Natural killer cell treated with Interleukin-12 subunit alpha and Interleukin-12 subunit beta and Interleukin-15 and Interleukin-18, amount 100 ng/mL, for 72 hours (primary cell): Measurements from ENCODE around the gene MGMT. TPM values are rescaled to one million over a fixed set of nuclear protein-coding genes. Genes with fewer than 3 reads are reported as not detected.

Experiments used
- ATAC-seq, 2 donors: fragments of 150-1000 bp; cut with Tn5 transposase in 1 of 2; sonication (Bioruptor Pico), chemical (Tn5 transposase) in 1 of 2; 2 replicates each; pipeline ENCODE4 v1.10.0; 2021
- DNase-seq: peaks from one replicate; pipeline ENCODE4 v3.0.0; 2022; ENCODE audit warnings: low spot score
- H3K27ac Mint-ChIP-seq, 2 donors: 1 replicate in 1 of 2; 2 replicates in 1 of 2; pipeline ENCODE4 v1.8.0; 2022; ENCODE audit warnings: mixed read lengths in 2 of 2, mild to moderate bottlenecking in 1 of 2, moderate library complexity in 1 of 2
- H3K27me3 Mint-ChIP-seq, 2 donors: 1 replicate in 1 of 2; 2 replicates in 1 of 2; pipeline ENCODE4 v1.8.0; 2022; ENCODE audit warnings: mixed read lengths in 2 of 2
- H3K36me3 Mint-ChIP-seq: one replicate; pipeline ENCODE4 v1.8.0; 2022; ENCODE audit warnings: mixed read lengths
- H3K4me1 Mint-ChIP-seq, 2 donors: 1 replicate in 1 of 2; 2 replicates in 1 of 2; pipeline ENCODE4 v1.8.0; 2022; ENCODE audit warnings: low read depth in 2 of 2, mixed read lengths in 2 of 2, mild to moderate bottlenecking in 1 of 2
- H3K4me3 Mint-ChIP-seq: one replicate; pipeline ENCODE4 v1.8.0; 2022; ENCODE audit warnings: mixed read lengths
- H3K9me3 Mint-ChIP-seq: 2 replicates; pipeline ENCODE4 v1.8.0; 2022; ENCODE audit warnings: mixed read lengths
- total RNA-seq, 2 donors: library from RNA; stranded (reverse); gene quantifications; one replicate each; pipeline ENCODE4 v1.2.3, GENCODE V29; 2022

MGMT gene
- total RNA-seq, 2 donors from 2014 or later: 14.3 to 23.6 TPM

DNA sequence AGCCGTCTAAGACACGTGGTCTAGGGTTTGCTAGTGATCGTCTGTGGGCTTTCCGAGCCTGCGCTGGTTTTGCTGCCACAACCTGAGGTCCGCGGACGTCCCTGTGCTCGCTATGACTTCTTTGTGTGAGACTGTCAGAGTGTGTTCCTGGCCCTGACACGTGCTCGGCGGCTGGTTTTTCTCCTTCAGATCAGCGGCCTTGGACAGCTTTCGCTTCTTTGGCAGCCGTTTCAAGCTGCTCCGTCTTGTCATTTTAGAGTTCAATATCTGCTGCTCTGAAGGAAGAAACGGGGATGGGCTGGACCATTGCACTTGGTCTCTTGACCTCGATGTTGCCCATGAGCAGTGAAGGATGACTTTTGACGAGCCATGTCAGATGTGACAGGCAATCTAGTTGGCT is 147.3 kb downstream of the MGMT start:
- Mint-ChIP-seq H3K4me1 (peaks cover 9 to 20% of the 10 kb centered on the region in 2 donors), H3K27me3 (no peaks in the 10 kb centered on the region), H3K4me3 (no peak overlapping the region), H3K36me3 (no peaks in the 10 kb centered on the region), H3K9me3 (no peaks in the 10 kb centered on the region), H3K27ac (no peak overlapping the region)
- ATAC-seq (no peak), DNase-seq (no peak)

DNA sequence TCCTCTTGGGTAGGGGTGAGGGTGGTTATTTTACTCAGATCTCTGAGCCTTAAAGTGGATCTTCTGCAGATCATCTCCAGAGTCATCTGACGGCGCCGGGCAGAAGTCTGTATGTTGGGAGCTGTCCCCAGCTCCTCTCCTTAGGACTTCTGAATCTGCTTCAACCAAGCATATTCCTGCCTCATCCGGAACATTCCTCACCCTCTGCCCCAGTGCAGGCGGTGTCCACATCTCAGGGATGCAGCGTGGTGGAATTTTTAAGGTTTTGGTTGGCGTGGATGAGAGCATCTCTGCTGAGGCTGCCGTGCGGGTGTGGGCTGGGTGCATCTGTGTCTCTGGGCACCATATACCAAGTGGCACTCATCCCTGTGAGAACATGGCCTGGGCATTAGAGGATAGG is 148.3 kb downstream of the MGMT start:
- H3K4me3 Mint-ChIP-seq: no peak overlapping the region
- peaks cover 9 to 20% of the 10 kb centered on the region in 2 donors for H3K4me1 Mint-ChIP-seq
- no peaks in the 10 kb centered on the region for H3K27me3 Mint-ChIP-seq
- DNase-seq (no peak), ATAC-seq (no peak)
- no peaks in the 10 kb centered on the region for H3K9me3 Mint-ChIP-seq
- H3K36me3 Mint-ChIP-seq: no peaks in the 10 kb centered on the region
- no peak overlapping the region for H3K27ac Mint-ChIP-seq

DNA sequence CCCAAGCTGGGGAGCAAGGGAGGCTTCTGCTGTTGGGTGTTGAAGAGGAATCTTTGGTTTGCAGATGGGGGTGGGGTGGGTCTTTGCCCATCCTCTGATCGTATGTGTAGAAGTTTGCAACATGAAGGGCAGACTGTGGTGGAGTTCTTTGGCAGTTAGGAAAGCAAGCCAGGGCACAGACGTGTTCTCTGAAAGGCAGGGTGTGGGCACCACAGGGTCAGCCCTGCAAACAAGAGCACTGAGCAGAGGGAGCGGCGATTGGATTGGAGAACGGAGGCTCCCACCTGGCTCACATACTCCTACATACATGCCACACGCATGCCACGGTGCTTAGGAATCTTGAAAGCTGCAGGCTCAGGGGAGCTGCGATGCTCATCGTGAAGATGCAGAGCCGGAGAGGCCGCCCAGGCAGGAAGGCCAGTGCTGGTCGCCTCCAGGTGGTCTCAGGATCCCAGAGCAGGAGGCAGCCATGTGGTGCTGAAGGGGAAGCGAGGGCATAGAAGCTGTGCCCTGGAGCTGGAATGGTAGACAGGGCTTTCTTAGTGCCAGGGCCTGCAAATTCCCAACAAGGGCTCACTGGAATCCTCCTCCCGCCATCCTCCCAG is 149.0 kb downstream of the MGMT start:
- ATAC-seq: no peak
- no peaks in the 10 kb centered on the region for H3K36me3 Mint-ChIP-seq
- no peak for DNase-seq
- H3K27ac Mint-ChIP-seq: no peak overlapping the region
- no peaks in the 10 kb centered on the region for H3K9me3 Mint-ChIP-seq
- H3K27me3 Mint-ChIP-seq: no peaks in the 10 kb centered on the region
- H3K4me1 Mint-ChIP-seq: peaks cover 9 to 19% of the 10 kb centered on the region in 2 donors
- no peak overlapping the region for H3K4me3 Mint-ChIP-seq

DNA sequence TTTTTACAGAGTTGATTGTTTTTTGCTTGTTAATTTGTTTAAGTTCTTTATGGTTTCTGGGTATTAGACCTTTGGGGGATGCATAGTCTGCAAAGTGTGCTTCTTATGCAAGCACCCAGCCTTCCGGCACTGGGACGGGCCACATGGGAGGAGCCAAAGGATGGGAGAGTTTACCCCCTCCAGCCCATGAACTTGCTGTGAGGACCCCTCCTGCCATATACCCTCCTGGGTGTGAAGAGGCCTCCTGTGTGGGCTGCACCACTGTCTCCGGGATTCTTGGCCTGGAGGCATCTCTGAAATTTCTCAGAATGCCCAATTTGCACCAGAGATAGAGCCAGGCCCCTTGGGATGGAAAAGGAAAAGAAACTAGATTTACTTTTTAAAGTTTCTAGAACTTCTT is 150.7 kb downstream of the MGMT start:
- no peak overlapping the region for H3K27ac Mint-ChIP-seq
- no peak overlapping the region for H3K4me3 Mint-ChIP-seq
- H3K27me3 Mint-ChIP-seq: no peaks in the 10 kb centered on the region
- no peaks in the 10 kb centered on the region for H3K9me3 Mint-ChIP-seq
- DNase-seq (no peak), ATAC-seq (no peak)
- peaks cover 17 to 22% of the 10 kb centered on the region in 2 donors for H3K4me1 Mint-ChIP-seq
- H3K36me3 Mint-ChIP-seq: no peaks in the 10 kb centered on the region

DNA sequence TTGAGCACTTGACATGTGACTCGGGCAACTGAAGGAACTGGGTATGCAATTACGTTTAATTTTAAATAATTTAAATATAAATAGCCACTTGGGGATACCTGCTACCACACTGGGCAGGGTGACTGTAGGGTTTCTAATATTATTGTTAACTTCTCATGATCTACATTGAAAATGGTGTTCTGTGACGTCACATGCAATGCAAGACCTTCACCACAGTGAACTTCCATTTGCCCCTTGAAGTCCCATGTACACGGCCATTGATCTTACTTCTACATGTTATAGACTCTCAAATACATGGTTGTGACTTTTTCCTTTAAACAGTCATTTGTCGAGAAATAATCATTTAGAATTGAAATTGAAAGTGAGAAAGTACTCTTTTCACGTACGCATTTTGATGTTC is 154.0 kb downstream of the MGMT start:
- Mint-ChIP-seq H3K4me3 (no peak overlapping the region), H3K9me3 (no peaks in the 10 kb centered on the region), H3K4me1 (peaks cover 14 to 23% of the 10 kb centered on the region in 2 donors), H3K36me3 (no peaks in the 10 kb centered on the region), H3K27ac (no peak overlapping the region), H3K27me3 (no peaks in the 10 kb centered on the region)
- DNase-seq (no peak), ATAC-seq (no peak)

DNA sequence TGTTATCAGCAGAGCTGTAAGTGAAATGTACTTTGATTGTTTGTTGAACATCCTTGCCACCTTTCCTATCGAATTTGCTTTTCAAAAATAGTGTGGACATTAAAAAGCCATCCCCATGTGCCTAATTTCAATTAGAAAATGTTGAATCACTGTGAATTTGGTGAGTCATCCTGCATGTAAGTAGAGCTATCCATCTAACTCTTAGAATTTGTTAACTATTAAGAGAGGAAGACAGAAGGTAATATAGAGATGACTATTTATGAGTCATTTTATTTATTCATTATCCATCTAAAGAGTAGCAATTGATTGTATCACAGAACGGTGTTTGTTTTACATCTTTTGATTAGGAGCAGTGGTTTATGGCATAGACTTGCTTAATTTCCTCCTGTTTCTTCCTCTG is 154.7 kb downstream of the MGMT start:
- H3K27ac Mint-ChIP-seq: no peak overlapping the region
- H3K36me3 Mint-ChIP-seq: no peaks in the 10 kb centered on the region
- H3K9me3 Mint-ChIP-seq: no peaks in the 10 kb centered on the region
- DNase-seq (no peak), ATAC-seq (no peak)
- H3K4me3 Mint-ChIP-seq: no peak overlapping the region
- peaks cover 14 to 22% of the 10 kb centered on the region in 2 donors for H3K4me1 Mint-ChIP-seq
- no peaks in the 10 kb centered on the region for H3K27me3 Mint-ChIP-seq

DNA sequence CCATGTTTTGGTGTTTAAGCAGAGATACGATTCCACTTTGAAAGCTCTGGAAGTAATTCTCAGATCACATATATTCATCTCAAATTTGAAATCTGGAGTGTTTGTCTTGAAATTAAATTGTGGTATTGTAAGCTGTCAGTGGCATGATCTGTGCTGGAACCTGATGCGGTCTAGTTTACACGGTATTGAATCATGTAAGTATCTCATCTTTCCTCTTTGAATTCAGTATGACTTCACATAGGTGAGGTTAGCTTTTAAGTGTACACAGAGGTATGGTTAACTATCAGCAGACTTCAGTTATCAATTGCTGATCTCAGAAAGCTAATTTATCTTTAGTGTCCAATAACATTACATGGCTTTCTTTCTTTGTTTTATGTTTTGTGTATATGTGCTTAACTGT is 155.2 kb downstream of the MGMT start:
- Mint-ChIP-seq H3K27ac (no peak overlapping the region), H3K9me3 (no peaks in the 10 kb centered on the region), H3K27me3 (no peaks in the 10 kb centered on the region), H3K36me3 (no peaks in the 10 kb centered on the region), H3K4me1 (peaks cover 13 to 20% of the 10 kb centered on the region in 2 donors), H3K4me3 (no peak overlapping the region)
- DNase-seq: no peak
- no peak for ATAC-seq

DNA sequence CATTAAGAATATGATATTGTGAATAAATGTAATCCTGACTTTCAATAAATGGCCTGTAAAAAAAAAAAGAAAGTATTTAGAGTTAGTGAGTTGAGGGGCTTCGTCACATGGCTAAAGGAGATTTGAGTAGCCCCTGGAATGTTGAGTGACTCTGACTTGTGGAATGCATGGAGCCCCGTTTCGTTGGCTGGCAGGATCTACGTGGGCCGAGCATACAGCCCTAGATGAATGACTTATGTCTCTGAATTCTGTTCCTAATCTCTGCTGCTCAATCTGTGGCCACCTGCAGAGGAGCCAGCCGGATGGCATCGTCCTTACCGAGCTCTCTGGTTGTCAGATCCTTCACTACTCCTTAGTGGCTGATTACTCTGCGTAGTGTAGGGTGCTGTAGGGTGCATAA is 155.7 kb downstream of the MGMT start:
- Mint-ChIP-seq H3K9me3 (no peaks in the 10 kb centered on the region), H3K27ac (no peak overlapping the region), H3K36me3 (no peaks in the 10 kb centered on the region), H3K4me1 (peaks cover 17 to 22% of the 10 kb centered on the region in 2 donors), H3K27me3 (no peaks in the 10 kb centered on the region), H3K4me3 (no peak overlapping the region)
- no peak for ATAC-seq
- DNase-seq: no peak

DNA sequence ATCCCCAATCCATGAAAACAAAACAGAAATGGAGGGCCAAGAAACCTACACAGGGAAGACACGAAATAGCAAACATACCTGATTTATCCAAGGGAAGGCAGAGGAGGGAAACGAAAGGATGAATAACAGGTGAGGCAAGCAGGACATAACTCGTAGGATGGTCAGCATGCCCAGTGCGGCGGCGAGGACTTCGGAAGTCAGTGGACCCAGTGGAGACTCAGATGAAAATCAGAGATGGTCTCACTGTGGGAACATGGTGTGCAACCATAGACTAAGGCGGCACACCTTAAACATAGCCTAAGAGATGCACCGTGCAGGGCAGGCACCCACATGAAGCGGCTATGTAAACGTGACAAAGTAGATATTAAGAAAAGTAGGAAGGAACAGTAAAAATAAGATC is 157.5 kb downstream of the MGMT start:
- Mint-ChIP-seq H3K27ac (no peak overlapping the region), H3K27me3 (no peaks in the 10 kb centered on the region), H3K9me3 (no peaks in the 10 kb centered on the region), H3K4me1 (peaks cover 16 to 23% of the 10 kb centered on the region in 2 donors), H3K4me3 (no peak overlapping the region), H3K36me3 (no peaks in the 10 kb centered on the region)
- ATAC-seq (no peak), DNase-seq (no peak)

DNA sequence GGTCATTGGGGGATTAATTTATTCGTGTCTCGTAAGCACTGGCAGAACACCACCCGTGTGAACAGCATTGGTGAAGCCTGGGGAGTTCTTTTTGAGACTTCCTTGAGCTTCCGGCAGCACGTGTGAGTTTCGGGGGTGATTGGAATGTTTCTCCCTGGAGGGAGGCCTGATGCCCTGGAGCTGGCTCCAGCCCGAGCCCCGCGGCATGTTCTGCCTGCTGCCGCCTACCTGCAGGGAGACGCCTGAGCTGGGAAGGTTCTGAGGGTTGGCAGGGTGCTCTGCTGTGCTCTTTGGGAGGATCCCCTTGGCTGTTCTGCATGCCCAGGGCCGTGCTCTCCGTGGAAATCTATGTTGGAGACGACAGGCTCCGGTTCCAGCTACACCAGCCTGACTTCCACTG is 159.3 kb downstream of the MGMT start:
- Mint-ChIP-seq H3K4me3 (no peak overlapping the region), H3K27me3 (no peaks in the 10 kb centered on the region), H3K4me1 (peaks cover 13 to 20% of the 10 kb centered on the region in 2 donors), H3K27ac (no peak overlapping the region), H3K36me3 (no peaks in the 10 kb centered on the region), H3K9me3 (no peaks in the 10 kb centered on the region)
- DNase-seq (no peak), ATAC-seq (no peak)

DNA sequence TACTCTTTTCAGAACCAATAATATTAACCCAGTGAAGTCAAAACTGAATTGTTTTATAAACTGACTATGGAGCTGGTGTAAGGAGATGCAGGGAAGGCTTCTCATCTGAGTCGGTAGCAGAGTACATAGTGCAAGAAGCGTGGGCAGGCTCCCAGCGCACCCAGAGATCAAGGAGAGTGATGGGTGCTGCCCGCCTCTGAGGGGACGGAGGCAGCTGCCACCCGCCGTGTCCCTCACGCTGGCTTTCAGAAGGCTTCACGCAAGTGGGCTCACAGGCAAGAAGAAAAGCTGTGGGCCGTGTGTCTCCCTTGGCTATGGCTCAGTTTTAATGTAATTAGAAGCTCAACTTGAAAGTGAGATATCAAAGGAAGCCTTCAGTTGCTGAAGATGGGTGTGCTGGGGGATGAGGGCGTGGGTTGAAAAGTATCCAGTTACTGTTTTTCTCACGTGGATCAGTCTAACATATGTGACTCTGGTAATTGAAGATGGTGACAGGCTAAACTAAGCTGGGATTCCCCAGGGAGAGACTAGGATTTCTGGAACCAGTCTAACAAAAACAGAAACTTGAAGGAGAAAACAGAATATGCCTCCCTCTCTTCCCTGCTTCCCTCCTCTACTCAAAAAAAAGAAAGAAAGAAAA is 159.9 kb downstream of the MGMT start:
- Mint-ChIP-seq H3K27me3 (no peaks in the 10 kb centered on the region), H3K4me1 (peaks cover 10 to 16% of the 10 kb centered on the region in 2 donors), H3K9me3 (no peaks in the 10 kb centered on the region), H3K4me3 (no peak overlapping the region), H3K36me3 (no peaks in the 10 kb centered on the region), H3K27ac (no peak overlapping the region)
- DNase-seq (no peak), ATAC-seq (no peak)

DNA sequence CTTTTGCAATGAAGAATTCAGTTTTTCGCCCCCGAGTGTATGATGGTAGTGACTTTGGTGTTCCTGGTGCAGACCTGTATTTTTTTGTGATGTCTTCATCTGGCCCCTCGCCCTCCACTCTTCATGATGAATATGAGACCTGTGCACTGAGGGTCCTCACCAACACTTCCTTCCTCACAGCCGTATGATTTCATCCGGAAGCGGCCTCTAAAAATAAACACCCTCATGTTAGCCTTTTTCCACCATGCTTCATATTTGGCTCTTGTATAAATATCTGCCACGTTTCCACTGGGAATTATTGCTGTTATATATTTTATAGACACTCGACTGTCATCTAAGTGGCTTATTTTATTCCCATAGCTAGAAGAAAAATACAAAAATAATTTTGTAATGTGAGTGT is 160.4 kb downstream of the MGMT start:
- Mint-ChIP-seq H3K9me3 (no peaks in the 10 kb centered on the region), H3K4me1 (peaks cover 12 to 16% of the 10 kb centered on the region in 2 donors), H3K27ac (no peak overlapping the region), H3K27me3 (no peaks in the 10 kb centered on the region), H3K36me3 (no peaks in the 10 kb centered on the region), H3K4me3 (no peak overlapping the region)
- no peak for ATAC-seq
- no peak for DNase-seq

DNA sequence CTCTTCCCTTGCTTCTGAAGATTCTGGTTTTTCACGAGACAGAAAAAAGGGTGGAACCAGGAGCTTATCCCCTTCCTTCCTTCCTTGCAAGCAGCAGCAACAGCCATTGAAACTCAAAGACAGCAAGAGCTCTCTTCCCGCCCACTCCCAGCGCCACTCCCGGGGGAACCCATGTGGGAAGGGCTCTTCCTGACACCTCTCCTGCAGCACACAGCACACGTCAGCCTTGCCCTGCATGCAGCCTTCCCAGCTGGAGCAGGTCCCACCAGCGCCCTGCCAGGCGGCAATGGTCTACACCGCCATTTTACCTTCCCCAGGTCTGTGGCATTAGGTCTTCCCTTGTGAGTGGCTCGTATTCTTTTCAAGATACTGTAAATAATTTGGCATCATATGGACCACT is 161.8 kb downstream of the MGMT start:
- H3K4me1 Mint-ChIP-seq: peaks cover 14 to 16% of the 10 kb centered on the region in 2 donors
- no peaks in the 10 kb centered on the region for H3K9me3 Mint-ChIP-seq
- H3K27me3 Mint-ChIP-seq: no peaks in the 10 kb centered on the region
- no peak overlapping the region for H3K4me3 Mint-ChIP-seq
- peaks cover 1% of the 10 kb centered on the region for H3K36me3 Mint-ChIP-seq
- H3K27ac Mint-ChIP-seq: no peak overlapping the region
- ATAC-seq: no peak
- no peak for DNase-seq

DNA sequence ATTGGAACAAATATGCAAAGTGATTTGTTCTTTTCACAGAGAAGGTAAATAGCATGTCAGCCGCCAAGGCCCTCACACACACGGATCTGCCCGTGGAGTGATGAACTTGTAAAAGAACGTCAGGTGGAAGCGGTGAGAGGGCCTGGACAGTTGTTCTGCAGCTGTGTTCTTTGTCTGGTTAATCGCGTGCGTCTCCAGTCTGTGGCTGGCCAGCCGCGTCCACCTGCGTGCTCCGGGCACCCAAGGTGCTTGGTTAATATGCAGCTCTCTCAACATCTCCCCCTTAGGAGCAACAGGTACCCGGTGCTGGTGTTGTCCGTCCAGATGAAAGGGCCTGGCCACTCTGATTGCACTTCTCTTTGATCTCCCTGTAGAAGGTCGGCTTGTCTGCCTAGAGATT is 162.9 kb downstream of the MGMT start:
- DNase-seq (no peak), ATAC-seq (no peak)
- Mint-ChIP-seq H3K27me3 (no peaks in the 10 kb centered on the region), H3K4me3 (no peak overlapping the region), H3K27ac (no peak overlapping the region), H3K9me3 (peaks cover 4% of the 10 kb centered on the region), H3K4me1 (peaks cover 9 to 14% of the 10 kb centered on the region in 2 donors), H3K36me3 (peaks cover 10% of the 10 kb centered on the region)

DNA sequence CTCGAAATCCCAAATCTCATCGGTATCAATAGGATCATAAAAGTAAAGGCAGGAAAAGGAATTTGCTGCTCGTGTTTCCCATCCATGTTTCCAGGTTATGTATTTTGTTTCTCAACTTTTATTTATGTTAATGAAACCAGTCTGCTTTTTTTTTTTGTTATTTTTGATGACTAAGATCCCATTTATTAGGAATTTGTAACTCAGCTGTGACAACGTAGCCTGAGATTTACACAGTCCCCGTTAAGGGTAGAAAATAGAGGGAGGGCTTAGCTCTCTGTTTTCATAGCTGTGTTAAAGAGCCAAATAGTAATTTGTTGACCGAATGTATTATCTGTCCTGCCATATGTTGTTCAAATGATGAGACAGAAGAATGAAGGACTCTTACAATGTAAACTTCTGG is 164.0 kb downstream of the MGMT start:
- Mint-ChIP-seq H3K36me3 (peaks cover 10% of the 10 kb centered on the region), H3K27ac (no peak overlapping the region), H3K4me3 (no peak overlapping the region), H3K27me3 (no peaks in the 10 kb centered on the region), H3K4me1 (peaks cover 9 to 14% of the 10 kb centered on the region in 2 donors), H3K9me3 (peaks cover 4% of the 10 kb centered on the region)
- DNase-seq (no peak), ATAC-seq (no peak)
